Karpas-422 (cell line): ENCODE results near the gene KCNJ6. TPM values are rescaled to one million over a fixed set of nuclear protein-coding genes. Genes with fewer than 3 reads are reported as not detected.

Experiments used
- DNase-seq: peaks from one replicate; pipeline ENCODE4 v3.0.0-alpha.2; 2015
- H2AFZ ChIP-seq: fragments of 200-600 bp; sonication (generic); 2 replicates; pipeline ENCODE4 v1.6.1; 2014; ENCODE audit warnings: antibody characterized with exemption, low read length, mixed read lengths
- H3K27ac ChIP-seq: fragments of 200-600 bp; sonication (generic); 2 replicates; pipeline ENCODE4 v1.5.1; 2014; ENCODE audit warnings: mild to moderate bottlenecking, low read length, moderate library complexity
- H3K27me3 ChIP-seq: fragments of 200-600 bp; sonication (generic); 2 replicates; pipeline ENCODE4 v1.6.1; 2014; ENCODE audit warnings: low read length, mixed read lengths
- H3K36me3 ChIP-seq: fragments of 200-600 bp; sonication (generic); 2 replicates; pipeline ENCODE4 v1.6.1; 2014; ENCODE audit warnings: low read length, mixed read lengths; ENCODE audit not compliant: insufficient read depth
- H3K4me1 ChIP-seq: fragments of 200-600 bp; sonication (generic); 2 replicates; pipeline ENCODE4 v1.6.1; 2014; ENCODE audit warnings: mild to moderate bottlenecking, low read length, mixed read lengths
- H3K4me2 ChIP-seq: fragments of 200-600 bp; sonication (generic); 2 replicates; pipeline ENCODE4 v1.6.1; 2014; ENCODE audit warnings: low read length, low read depth, mild to moderate bottlenecking; ENCODE audit not compliant: poor library complexity, severe bottlenecking
- H3K4me3 ChIP-seq: fragments of 200-600 bp; sonication (generic); 2 replicates; pipeline ENCODE4 v1.5.1; 2014; ENCODE audit warnings: mild to moderate bottlenecking, antibody characterized with exemption, low read length, mixed read lengths
- H3K79me2 ChIP-seq: fragments of 200-600 bp; sonication (generic); 2 replicates; pipeline ENCODE4 v1.6.1; 2014; ENCODE audit warnings: mild to moderate bottlenecking, low read length, mixed read lengths
- H3K9ac ChIP-seq: fragments of 200-600 bp; sonication (generic); 2 replicates; pipeline ENCODE4 v1.6.0; 2014; ENCODE audit warnings: low read length
- H3K9me2 ChIP-seq: fragments of 200-600 bp; sonication (generic), shearing (Covaris generic); replicated peaks from 2 replicates; pipeline ENCODE4 v1.6.0; 2014; ENCODE audit warnings: mild to moderate bottlenecking, low read length, moderate library complexity; ENCODE audit not compliant: insufficient read depth
- H3K9me3 ChIP-seq: fragments of 300-700, 200-600 bp; sonication (generic); 2 replicates; pipeline ENCODE4 v1.6.1; 2014; ENCODE audit warnings: low read length, mixed read lengths
- H4K20me1 ChIP-seq: fragments of 200-600 bp; sonication (generic); 2 replicates; pipeline ENCODE4 v1.6.1; 2014; ENCODE audit warnings: mild to moderate bottlenecking, antibody characterized with exemption, low read length, low read depth; ENCODE audit not compliant: insufficient read depth
- total RNA-seq: library from RNA; depleted of rRNA; stranded (reverse); fragments of >200 nt; shearing (Covaris generic); gene quantifications from 2 replicates; pipeline ENCODE4 v1.2.3, GENCODE V29; 2014; ENCODE audit warnings: low replicate concordance

Gene KCNJ6
- total RNA-seq, 1 experiment from 2014 or later = not detected

GRCh38 chr21:37915941-37916309, 332 bp downstream of the KCNJ6 start:
- no peaks in the 10 kb centered on the region for H3K79me2 ChIP-seq
- no peak overlapping the region for H2AFZ ChIP-seq
- no peaks in the 10 kb centered on the region for H4K20me1 ChIP-seq
- no peak for DNase-seq
- no peaks in the 10 kb centered on the region for H3K36me3 ChIP-seq
- H3K9ac ChIP-seq = no peak overlapping the region
- no peaks in the 10 kb centered on the region for H3K4me1 ChIP-seq
- H3K4me3 ChIP-seq = no peak overlapping the region
- H3K4me2 ChIP-seq = no peak overlapping the region
- H3K9me2 ChIP-seq = no peaks in the 10 kb centered on the region
- H3K27me3 ChIP-seq = no peaks in the 10 kb centered on the region
- no peak overlapping the region for H3K27ac ChIP-seq
- no peaks in the 10 kb centered on the region for H3K9me3 ChIP-seq

GRCh38 chr21:37915497-37915911, 753 bp downstream of the KCNJ6 start:
- Histone ChIP-seq H4K20me1 (no peaks in the 10 kb centered on the region), H3K27me3 (no peaks in the 10 kb centered on the region), H3K4me1 (no peaks in the 10 kb centered on the region), H3K4me3 (no peak overlapping the region), H3K27ac (no peak overlapping the region), H3K36me3 (no peaks in the 10 kb centered on the region), H3K9ac (no peak overlapping the region), H2AFZ (no peak overlapping the region), H3K79me2 (no peaks in the 10 kb centered on the region), H3K4me2 (no peak overlapping the region), H3K9me3 (no peaks in the 10 kb centered on the region), H3K9me2 (no peaks in the 10 kb centered on the region)
- DNase-seq = no peak

GRCh38 chr21:37912616-37913015, 3.6 kb downstream of the KCNJ6 start:
- no peaks in the 10 kb centered on the region for H4K20me1 ChIP-seq
- no peak overlapping the region for H2AFZ ChIP-seq
- no peaks in the 10 kb centered on the region for H3K9me3 ChIP-seq
- H3K36me3 ChIP-seq = no peaks in the 10 kb centered on the region
- H3K79me2 ChIP-seq = no peaks in the 10 kb centered on the region
- no peak overlapping the region for H3K27ac ChIP-seq
- H3K4me2 ChIP-seq = no peak overlapping the region
- H3K27me3 ChIP-seq = no peaks in the 10 kb centered on the region
- H3K4me1 ChIP-seq = no peaks in the 10 kb centered on the region
- no peaks in the 10 kb centered on the region for H3K9me2 ChIP-seq
- H3K4me3 ChIP-seq = no peak overlapping the region
- DNase-seq = no peak
- H3K9ac ChIP-seq = no peak overlapping the region

GRCh38 chr21:37909936-37910335, 6.3 kb downstream of the KCNJ6 start:
- DNase-seq = no peak
- no peaks in the 10 kb centered on the region for H3K36me3 ChIP-seq
- no peak overlapping the region for H3K9ac ChIP-seq
- no peaks in the 10 kb centered on the region for H3K27me3 ChIP-seq
- H3K9me3 ChIP-seq = no peaks in the 10 kb centered on the region
- no peaks in the 10 kb centered on the region for H3K9me2 ChIP-seq
- H3K4me2 ChIP-seq = no peak overlapping the region
- no peak overlapping the region for H3K27ac ChIP-seq
- no peak overlapping the region for H2AFZ ChIP-seq
- H3K79me2 ChIP-seq = no peaks in the 10 kb centered on the region
- H3K4me3 ChIP-seq = no peak overlapping the region
- no peaks in the 10 kb centered on the region for H4K20me1 ChIP-seq
- no peaks in the 10 kb centered on the region for H3K4me1 ChIP-seq

GRCh38 chr21:37908691-37909090, 7.6 kb downstream of the KCNJ6 start:
- Histone ChIP-seq H3K27me3 (no peaks in the 10 kb centered on the region), H3K4me2 (no peak overlapping the region), H3K27ac (no peak overlapping the region), H4K20me1 (no peaks in the 10 kb centered on the region), H3K79me2 (no peaks in the 10 kb centered on the region), H3K9me2 (no peaks in the 10 kb centered on the region), H2AFZ (no peak overlapping the region), H3K4me3 (no peak overlapping the region), H3K36me3 (no peaks in the 10 kb centered on the region), H3K4me1 (no peaks in the 10 kb centered on the region), H3K9ac (no peak overlapping the region), H3K9me3 (no peaks in the 10 kb centered on the region)
- no peak for DNase-seq

GRCh38 chr21:37907076-37907475, 9.2 kb downstream of the KCNJ6 start:
- no peaks in the 10 kb centered on the region for H3K4me1 ChIP-seq
- H3K9me2 ChIP-seq = no peaks in the 10 kb centered on the region
- no peaks in the 10 kb centered on the region for H3K9me3 ChIP-seq
- H4K20me1 ChIP-seq = no peaks in the 10 kb centered on the region
- no peak overlapping the region for H3K4me3 ChIP-seq
- H3K4me2 ChIP-seq = no peak overlapping the region
- H3K27ac ChIP-seq = no peak overlapping the region
- H3K27me3 ChIP-seq = no peaks in the 10 kb centered on the region
- no peaks in the 10 kb centered on the region for H3K36me3 ChIP-seq
- no peak for DNase-seq
- no peaks in the 10 kb centered on the region for H3K79me2 ChIP-seq
- H3K9ac ChIP-seq = no peak overlapping the region
- no peak overlapping the region for H2AFZ ChIP-seq

- Histone ChIP-seq H4K20me1 (no peaks in the 10 kb centered on the region), H3K9me2 (no peaks in the 10 kb centered on the region), H3K79me2 (no peaks in the 10 kb centered on the region), H3K9ac (no peak overlapping the region), H3K4me1 (no peaks in the 10 kb centered on the region), H3K4me2 (no peak overlapping the region), H3K27me3 (no peaks in the 10 kb centered on the region), H3K36me3 (no peaks in the 10 kb centered on the region), H3K9me3 (no peaks in the 10 kb centered on the region), H3K27ac (no peak overlapping the region), H3K4me3 (no peak overlapping the region), H2AFZ (no peak overlapping the region)
- DNase-seq = no peak
Observed at GRCh38 chr21:37905291-37905690, 11.0 kb downstream of the KCNJ6 start.

GRCh38 chr21:37904856-37905255, 11.4 kb downstream of the KCNJ6 start:
- Histone ChIP-seq H3K27ac (no peak overlapping the region), H4K20me1 (no peaks in the 10 kb centered on the region), H3K9me2 (no peaks in the 10 kb centered on the region), H3K9me3 (no peaks in the 10 kb centered on the region), H3K4me2 (no peak overlapping the region), H3K4me1 (no peaks in the 10 kb centered on the region), H3K27me3 (no peaks in the 10 kb centered on the region), H3K4me3 (no peak overlapping the region), H2AFZ (no peak overlapping the region), H3K79me2 (no peaks in the 10 kb centered on the region), H3K9ac (no peak overlapping the region), H3K36me3 (no peaks in the 10 kb centered on the region)
- no peak for DNase-seq

- Histone ChIP-seq H3K9ac (no peak overlapping the region), H3K36me3 (no peaks in the 10 kb centered on the region), H3K4me1 (no peaks in the 10 kb centered on the region), H3K4me3 (no peak overlapping the region), H4K20me1 (no peaks in the 10 kb centered on the region), H2AFZ (no peak overlapping the region), H3K4me2 (no peak overlapping the region), H3K79me2 (no peaks in the 10 kb centered on the region), H3K9me2 (no peaks in the 10 kb centered on the region), H3K27me3 (no peaks in the 10 kb centered on the region), H3K9me3 (no peaks in the 10 kb centered on the region), H3K27ac (no peak overlapping the region)
- no peak for DNase-seq
Observed at GRCh38 chr21:37903396-37903795, 12.9 kb downstream of the KCNJ6 start.
